GM23338 (cell line): ENCODE measurements around the gene MDH1B. TPM values are rescaled to one million over a fixed set of nuclear protein-coding genes. Genes with fewer than 3 reads are reported as not detected.

Experiments
- ATAC-seq: fragments of 200-7000 bp; cut with Tn5 transposase; 3 replicates; pipeline ENCODE4 v1.9.1; 2020
- DNase-seq: peaks from one replicate; pipeline ENCODE4 v3.0.0-alpha.2; 2015; ENCODE audit warnings: low spot score
- H2AFZ ChIP-seq: fragments of 200-600 bp; sonication (generic); 2 replicates; pipeline ENCODE4 v1.8.0; 2016; ENCODE audit warnings: antibody characterized with exemption, mild to moderate bottlenecking, moderate library complexity
- H3F3A ChIP-seq: fragments of 200-600 bp; sonication (generic); replicated peaks from 2 replicates; pipeline ENCODE4 v1.8.0; 2017; ENCODE audit warnings: antibody characterized with exemption, mixed run types, low read depth
- H3K27ac ChIP-seq: fragments of 200-600 bp; sonication (generic); 2 replicates; pipeline ENCODE4 v1.6.1; 2016; ENCODE audit warnings: low read depth
- H3K27me3 ChIP-seq: fragments of 200-600 bp; sonication (generic); 2 replicates; pipeline ENCODE4 v1.8.0; 2016; ENCODE audit warnings: mild to moderate bottlenecking, mixed run types, moderate library complexity; ENCODE audit not compliant: insufficient read depth
- H3K36me3 ChIP-seq: fragments of 200-600 bp; sonication (generic); 2 replicates; pipeline ENCODE4 v1.8.0; 2016; ENCODE audit warnings: mild to moderate bottlenecking; ENCODE audit not compliant: insufficient read depth
- H3K4me1 ChIP-seq: fragments of 200-600 bp; sonication (generic); 2 replicates; pipeline ENCODE4 v1.8.0; 2016; ENCODE audit warnings: mild to moderate bottlenecking, moderate library complexity; ENCODE audit not compliant: insufficient read depth
- H3K4me2 ChIP-seq: fragments of 200-600 bp; sonication (generic); 2 replicates; pipeline ENCODE4 v1.7.1; 2017; ENCODE audit warnings: mixed run types
- H3K4me3 ChIP-seq: fragments of 200-600 bp; sonication (generic); 2 replicates; pipeline ENCODE4 v1.6.1; 2016; ENCODE audit warnings: mixed run types
- H3K79me2 ChIP-seq: fragments of 200-600 bp; sonication (generic); replicated peaks from 2 replicates; pipeline ENCODE4 v1.8.0; 2017; ENCODE audit warnings: mild to moderate bottlenecking; ENCODE audit not compliant: insufficient read depth
- H3K9me2 ChIP-seq: fragments of 200-600 bp; sonication (generic); 2 replicates; pipeline ENCODE4 v1.8.0; 2017; ENCODE audit not compliant: insufficient read depth
- H4K20me1 ChIP-seq: fragments of 200-600 bp; sonication (generic); replicated peaks from 2 replicates; pipeline ENCODE4 v1.8.0; 2017; ENCODE audit warnings: mild to moderate bottlenecking; ENCODE audit not compliant: insufficient read depth
- H3K27ac Mint-ChIP-seq: 2 replicates; pipeline ENCODE4 v1.8.0; 2020; ENCODE audit warnings: inconsistent platforms, mild to moderate bottlenecking, moderate library complexity, mixed read lengths
- H3K27me3 Mint-ChIP-seq: 3 replicates; pipeline ENCODE4 v1.8.0; 2022; ENCODE audit warnings: low read depth, mild to moderate bottlenecking, moderate library complexity, mixed read lengths, inconsistent platforms; ENCODE audit not compliant: insufficient read depth, poor library complexity
- H3K36me3 Mint-ChIP-seq: 3 replicates; pipeline ENCODE4 v1.8.0; 2021; ENCODE audit warnings: low read depth, mild to moderate bottlenecking, inconsistent platforms, moderate library complexity, mixed read lengths
- H3K4me1 Mint-ChIP-seq: 3 replicates; pipeline ENCODE4 v1.8.0; 2020; ENCODE audit warnings: mild to moderate bottlenecking, inconsistent platforms, mixed read lengths
- H3K4me3 Mint-ChIP-seq: 3 replicates; pipeline ENCODE4 v1.8.0; 2021; ENCODE audit warnings: moderate library complexity, mild to moderate bottlenecking, inconsistent platforms, mixed read lengths
- H3K9me3 Mint-ChIP-seq: 3 replicates; pipeline ENCODE4 v1.8.0; 2020; ENCODE audit warnings: moderate library complexity, mild to moderate bottlenecking, inconsistent platforms, mixed read lengths
- CREB1 ChIP-seq: fragments of 250-450 bp; sonication (Bioruptor Pico); IDR thresholded peaks from 2 replicates; pipeline ENCODE4 v1.5.0; 2020; ENCODE audit warnings: low read depth, mild to moderate bottlenecking, moderate library complexity
- CTCF ChIP-seq, 2 experiments: fragments of 200-600 bp in 1 of 2; sonication (generic) in 1 of 2; conservative IDR thresholded peaks; 2 replicates each; pipeline versions ENCODE4 v1.5.1 to v1.6.1; 2016 to 2017; ENCODE audit warnings: antibody characterized with exemption in 2 of 2, low read depth in 2 of 2, mild to moderate bottlenecking in 2 of 2, moderate library complexity in 1 of 2
- NANOG ChIP-seq: IDR thresholded peaks from 2 replicates; pipeline ENCODE4 v1.6.1; 2016; ENCODE audit warnings: antibody characterized with exemption, borderline replicate concordance
- REST ChIP-seq: IDR thresholded peaks from one replicate; pipeline ENCODE4 v1.6.1; 2018; ENCODE audit warnings: antibody characterized with exemption; ENCODE audit not compliant: unreplicated experiment
- STAT1 ChIP-seq: IDR thresholded peaks from one replicate; pipeline ENCODE4 v1.6.1; 2016; ENCODE audit warnings: antibody characterized with exemption; ENCODE audit not compliant: unreplicated experiment
- ZNF114 ChIP-seq: fragments of 250-450 bp; sonication (Bioruptor Pico); IDR thresholded peaks from 2 replicates; pipeline ENCODE4 v1.5.0; 2020; ENCODE audit warnings: mild to moderate bottlenecking, moderate library complexity
- ZNF331 ChIP-seq: fragments of 250-450 bp; sonication (Bioruptor Pico); IDR thresholded peaks from 2 replicates; pipeline ENCODE4 v1.5.0; 2020; ENCODE audit warnings: low read depth, mild to moderate bottlenecking, moderate library complexity
- ZNF462 ChIP-seq: fragments of 250-450 bp; sonication (Bioruptor Pico); IDR thresholded peaks from 2 replicates; pipeline ENCODE4 v1.5.0; 2020; ENCODE audit warnings: mild to moderate bottlenecking, moderate library complexity
- polyA plus RNA-seq: library from polyadenylated mRNA; unstranded; fragments of >200 nt; fragmentation: Nextera tagmentation; extraction: Ambion mirVana; gene quantifications from 2 replicates; pipeline ENCODE4 v1.2.1, GENCODE V29; 2016
- total RNA-seq: library from RNA; depleted of rRNA; stranded (reverse); fragments of >200 nt; shearing (Covaris generic); gene quantifications from 2 replicates; pipeline ENCODE4 v1.2.3, GENCODE V29; 2014

The MDH1B gene
- total and polyA plus RNA-seq, 2 experiments from 2014 or later, result 1.7 to 1.8 TPM

- no peak overlapping the region for H3K4me3 ChIP-seq
- no peak overlapping the region for H3K4me2 ChIP-seq
- DNase-seq (no peak), ATAC-seq (no peak)
- no peak overlapping the region for H3K27ac ChIP-seq
- H2AFZ ChIP-seq, result peak overlapping the region; percentile 78
- Mint-ChIP-seq H3K9me3 (no peaks in the 10 kb centered on the region; the same call in 2 of the 3 replicates), H3K27me3 (no peaks in the 10 kb centered on the region), H3K36me3 (no peaks in the 10 kb centered on the region), H3K4me1 (peaks cover 17% of the 10 kb centered on the region), H3K4me3 (no peak overlapping the region), H3K27ac (no peak overlapping the region)
- no peaks in the 10 kb centered on the region for H3K36me3 ChIP-seq
- H3K79me2 ChIP-seq, result no peaks in the 10 kb centered on the region
- H3K4me1 ChIP-seq, result peaks cover 11% of the 10 kb centered on the region
- no peaks in the 10 kb centered on the region for H3K9me2 ChIP-seq
- no peaks in the 10 kb centered on the region for H3F3A ChIP-seq
- no peaks in the 10 kb centered on the region for H4K20me1 ChIP-seq
- H3K27me3 ChIP-seq, result no peaks in the 10 kb centered on the region
- TF ChIP-seq CTCF (conservative IDR thresholded peaks at IDR 0.05; ENCODE audit: low read depth in 2 of 2) (no peak), ZNF114 (CRISPR knock-in tag) (no peak), CREB1 (CRISPR knock-in tag) (no peak), NANOG (no peak), REST (no peak), ZNF331 (CRISPR knock-in tag) (no peak), ZNF462 (CRISPR knock-in tag) (no peak), STAT1 (no peak)
Observed at GRCh38 chr2:206713746-206714145, 51.4 kb downstream of the MDH1B start.
